Hepatocyte (in vitro differentiated cells): ENCODE measurements around the gene SPECC1L.

Source experiments
- CTCF ChIP-seq: fragments of 200-600 bp; sonication (generic); IDR thresholded peaks from 2 replicates; pipeline ENCODE4 v1.5.1; 2016; ENCODE audit warnings: antibody characterized with exemption, mild to moderate bottlenecking; ENCODE audit not compliant: poor library complexity
- EZH2 ChIP-seq: fragments of 200-600 bp; sonication (generic); IDR thresholded peaks from 2 replicates; pipeline ENCODE4 v1.6.1; 2016; ENCODE audit warnings: antibody characterized with exemption, mild to moderate bottlenecking, borderline replicate concordance
- EZH2phosphoT487 ChIP-seq: fragments of 200-600 bp; sonication (generic); IDR thresholded peaks from one replicate; pipeline ENCODE4 v1.6.1; 2018; ENCODE audit warnings: antibody characterized with exemption, mild to moderate bottlenecking, low read depth, moderate library complexity; ENCODE audit not compliant: unreplicated experiment, severe bottlenecking

GRCh38 chr22:24380220-24380904 is 109.7 kb downstream of the SPECC1L start:
- no peak for TF ChIP-seq CTCF
- no peak for TF ChIP-seq EZH2
- no peak for TF ChIP-seq EZH2phosphoT487
